HepG2 (cell line): Measurements from ENCODE around the gene STIM1. TPM values are rescaled to one million over a fixed set of nuclear protein-coding genes. Genes with fewer than 3 reads are reported as not detected.

Experiments used
- ATAC-seq: fragments of 200-7000 bp; cut with Tn5 transposase; 3 replicates; pipeline ENCODE4 v1.9.1; 2020; ENCODE audit warnings: mild to moderate bottlenecking, moderate library complexity
- BruUV-seq: library from RNA; stranded (reverse); fragments of 400-500 nt; replicated peaks from 2 replicates; lab custom pipeline; 2021; lab: Mats Ljungman, UMichigan
- CTCF ChIA-PET: fragments of 300-600 bp; formaldehyde crosslinking; extraction: SDS; loops from one replicate; lab custom pipeline; 2021; ENCODE audit warnings: low total read pairs, inconsistent platforms, low intra/inter-chr PET ratio; lab: Yijun Ruan, JAX
- POLR2A ChIA-PET: fragments of 350-600 bp; sonication (Branson Sonifier 250); formaldehyde crosslinking; loops from one replicate; lab custom pipeline; 2020; ENCODE audit warnings: antibody characterized with exemption, inconsistent platforms; lab: Yijun Ruan, JAX
- DNase-seq: peaks from one replicate; pipeline ENCODE4 v3.0.0-alpha.2; 2015; ENCODE audit warnings: low spot score
- FAIRE-seq: peaks from 3 replicates; lab custom pipeline; 2011; peaks lifted over from hg19 to GRCh38; lab: Jason Lieb, UNC
- H2AFZ ChIP-seq: one replicate; pipeline ENCODE4 v1.6.1; 2011; ENCODE audit warnings: low read length, inconsistent platforms
- H3K27ac ChIP-seq: fragments of 300-600 bp; 3 replicates; pipeline ENCODE4 v1.8.0; 2011; ENCODE audit warnings: mixed run types, mild to moderate bottlenecking, mixed read lengths, low read length, inconsistent platforms; ENCODE audit not compliant: insufficient read depth; ENCODE audit errors: extremely low read length
- H3K27me3 ChIP-seq, 2 experiments: fragments of 200-600 bp in 1 of 2; 2 replicates in 1 of 2; 3 replicates in 1 of 2; pipeline versions ENCODE4 v1.6.0 to v1.8.0; 2011; ENCODE audit warnings: low read length in 2 of 2, mild to moderate bottlenecking in 2 of 2, moderate library complexity in 2 of 2, inconsistent platforms in 1 of 2; ENCODE audit not compliant: insufficient read depth in 2 of 2, control insufficient read depth in 1 of 2
- H3K36me3 ChIP-seq, 2 experiments: fragments of 200-600 bp in 1 of 2; replicated peaks in 1 of 2; 2 replicates in 1 of 2; 3 replicates in 1 of 2; pipeline versions ENCODE4 v1.5.1 to v1.8.0; 2011; ENCODE audit warnings: low read length in 2 of 2, inconsistent platforms in 1 of 2; ENCODE audit not compliant: insufficient read depth in 2 of 2, control insufficient read depth in 1 of 2
- H3K4me1 ChIP-seq: 2 replicates; pipeline ENCODE4 v1.5.1; 2012; ENCODE audit warnings: low read length, inconsistent platforms; ENCODE audit not compliant: insufficient read depth
- H3K4me2 ChIP-seq: 2 replicates; pipeline ENCODE4 v1.6.0; 2011; ENCODE audit warnings: low read depth, low read length, inconsistent platforms
- H3K4me3 ChIP-seq, 3 experiments: fragments of 200-600 bp in 1 of 3; sonication (generic), shearing (Covaris generic) in 1 of 3; replicated peaks in 1 of 3; 2 replicates each; pipeline ENCODE4 v1.5.1; 2011 to 2016; ENCODE audit warnings: low read length in 3 of 3, inconsistent platforms in 2 of 3, low read depth in 2 of 3, mild to moderate bottlenecking in 2 of 3, control low read depth in 1 of 3, mixed read lengths in 1 of 3; ENCODE audit not compliant: insufficient read depth in 1 of 3
- H3K79me2 ChIP-seq: one replicate; pipeline ENCODE4 v1.6.1; 2011; ENCODE audit warnings: low read length, inconsistent platforms; ENCODE audit not compliant: insufficient read depth
- H3K9ac ChIP-seq: 2 replicates; pipeline ENCODE4 v1.6.0; 2011; ENCODE audit warnings: mild to moderate bottlenecking, low read depth, low read length, inconsistent platforms; ENCODE audit not compliant: insufficient read depth
- H3K9me3 ChIP-seq: 2 replicates; pipeline ENCODE4 v1.5.1; 2012; ENCODE audit warnings: mild to moderate bottlenecking, low read length
- H4K20me1 ChIP-seq: 2 replicates; pipeline ENCODE4 v1.6.0; 2011; ENCODE audit warnings: inconsistent platforms, mild to moderate bottlenecking, low read length, moderate library complexity; ENCODE audit not compliant: insufficient read depth
- HNF4A ChIP-seq: sonication (generic); formaldehyde crosslinking; IDR thresholded peaks from 2 replicates; pipeline ENCODE4 v1.4.0; 2020; ENCODE audit warnings: missing genetic modification reagents
- MLLT10 ChIP-seq: sonication (generic); formaldehyde crosslinking; IDR thresholded peaks from 2 replicates; pipeline ENCODE4 v1.4.0; 2020; ENCODE audit warnings: missing genetic modification reagents
- MXI1 ChIP-seq: IDR thresholded peaks from 3 replicates; pipeline ENCODE4 v1.6.1; 2012; ENCODE audit warnings: low read depth, low read length, inconsistent platforms, borderline replicate concordance
- STAG1 ChIP-seq: sonication (generic); formaldehyde crosslinking; IDR thresholded peaks from 2 replicates; pipeline ENCODE4 v1.4.0; 2020; ENCODE audit warnings: missing genetic modification reagents
- ZNF326 ChIP-seq: sonication (generic); formaldehyde crosslinking; IDR thresholded peaks from 2 replicates; pipeline ENCODE4 v1.4.0; 2020; ENCODE audit warnings: missing genetic modification reagents, borderline replicate concordance
- ZNF44 ChIP-seq: sonication (generic); formaldehyde crosslinking; IDR thresholded peaks from 2 replicates; pipeline ENCODE4 v1.5.1; 2020; ENCODE audit warnings: mild to moderate bottlenecking, missing genetic modification reagents
- WGBS: methylation state at CpG from one replicate; pipeline ENCODE4 v1.1.6; 2017; ENCODE audit warnings: low lambda C conversion rate; 5-methylcytosine and 5-hydroxymethylcytosine counted together
- in situ Hi-C: cut with HindIII; loops from 2 replicates; pipeline ENCODE4 v1.10.0; 2017; ENCODE audit warnings: low pct_unique_long_range_greater_than_20kb; ENCODE audit not compliant: extremely low pct_ligation_motif_present
- intact Hi-C: fragments of 100-400 bp; cut with micrococcal nuclease; formaldehyde crosslinking; loops from one replicate; pipeline ENCODE4 v1.10.0; 2022; ENCODE audit not compliant: unreplicated experiment
- polyA plus RNA-seq, 8 experiments: library from polyadenylated mRNA; depleted of rRNA in 3 of 8; stranded (reverse) in 7 of 8; unstranded in 1 of 8; fragments of >200 nt; fragmentation: Illumina TruSeq in 4 of 8; extraction: Trizol in 4 of 8; gene quantifications; 2 replicates each; pipeline versions ENCODE4 v1.2.1 to v1.2.3, GENCODE V29; 2011 to 2016; ENCODE audit warnings: low read depth in 4 of 8, missing spikeins in 1 of 8, mixed read lengths in 1 of 8; ENCODE audit not compliant: insufficient read depth in 1 of 8
- total RNA-seq, 5 experiments: library from RNA; depleted of rRNA; stranded (reverse); fragments of >200 nt; fragmentation: Illumina TruSeq; extraction: Trizol; gene quantifications; 2 replicates each; pipeline ENCODE4 v1.2.3, GENCODE V29; 2016; ENCODE audit warnings: low read depth in 1 of 5
- TF ChIP-seq, protein P1 (sequence below): sonication (generic); formaldehyde crosslinking; IDR thresholded peaks from 2 replicates; pipeline ENCODE4 v1.4.0; 2020; ENCODE audit warnings: missing genetic modification reagents
- TF ChIP-seq, protein P2 (sequence below): sonication (generic); formaldehyde crosslinking; IDR thresholded peaks from 2 replicates; pipeline ENCODE4 v1.4.0; 2020; ENCODE audit warnings: low read depth, mild to moderate bottlenecking, missing genetic modification reagents
- TF ChIP-seq, protein P3 (sequence below): sonication (generic); formaldehyde crosslinking; IDR thresholded peaks from 2 replicates; pipeline ENCODE4 v1.5.0; 2020; ENCODE audit warnings: mild to moderate bottlenecking, missing genetic modification reagents, moderate library complexity
- TF ChIP-seq, protein P4 (sequence below): sonication (generic); formaldehyde crosslinking; IDR thresholded peaks from 2 replicates; pipeline ENCODE4 v1.4.0; 2020; ENCODE audit warnings: mild to moderate bottlenecking, missing genetic modification reagents

Gene STIM1
- total and polyA plus RNA-seq, 2 of the 13 experiments (the other 11 are each of a cell fraction or from before 2014, with no cell fraction given): 19.2 to 28.5 TPM

DNA sequence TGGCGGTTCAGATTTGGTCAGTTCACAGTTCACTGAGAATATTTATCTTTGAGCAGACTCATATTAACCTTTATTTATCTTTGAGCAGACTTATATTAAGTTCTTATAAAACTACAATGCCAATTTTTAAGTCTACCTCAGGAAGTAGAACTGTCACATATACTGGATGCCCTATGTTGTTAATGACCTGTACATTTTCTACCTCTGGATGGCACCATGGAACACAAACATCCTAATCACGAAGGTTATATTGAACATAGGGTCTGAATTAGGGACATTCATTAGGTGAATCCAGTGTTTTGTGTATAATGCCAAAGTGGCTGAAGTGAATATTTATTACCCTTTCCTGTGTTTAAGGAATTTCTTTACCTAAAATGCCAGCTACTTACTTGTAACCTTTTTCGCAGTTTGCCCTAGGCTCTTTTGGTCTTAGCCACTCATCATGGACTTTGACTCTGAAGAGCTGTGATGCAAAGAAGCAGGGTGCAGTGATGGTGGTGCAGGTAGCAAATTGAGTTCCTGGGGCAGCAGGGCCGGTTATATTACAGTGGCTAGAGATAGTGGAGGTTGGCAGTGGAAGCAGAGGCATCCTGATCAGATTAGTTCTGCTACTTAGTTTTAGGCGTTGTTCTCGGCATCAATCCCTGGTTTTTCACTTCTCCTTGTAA is 71.8 kb downstream of the STIM1 start:
- Histone ChIP-seq H3K9me3 (no peaks in the 10 kb centered on the region), H3K27me3 (no peaks in the 10 kb centered on the region), H3K79me2 (peaks cover 10% of the 10 kb centered on the region), H3K4me3 (no peak overlapping the region), H3K4me1 (peaks cover 49% of the 10 kb centered on the region), H3K27ac (peak overlapping the region; percentile 10), H4K20me1 (no peaks in the 10 kb centered on the region), H3K36me3 (peaks cover 0 to 1% of the 10 kb centered on the region in 2 experiments; a peak in 1 of 5 replicates), H3K4me2 (no peak overlapping the region), H2AFZ (no peak overlapping the region), H3K9ac (no peak overlapping the region)
- in situ Hi-C loops (no loop called here), intact Hi-C loops (no loop called here)
- POLR2A ChIA-PET: interaction anchor here (0.7 to 1.9 kb wide), 2 partner anchors 22 to 73 kb away, joined by 3 to 5 read pairs; no protein-coding TSS in a partner anchor
- CTCF ChIA-PET: no interaction called here
- no peak for FAIRE-seq
- no peak for ATAC-seq
- WGBS: 86% methylated on average over 6 of the region's 6 CpGs
- no TSS peak for BruUV-seq
- DNase-seq: no peak
- TF ChIP-seq, protein P1, sequence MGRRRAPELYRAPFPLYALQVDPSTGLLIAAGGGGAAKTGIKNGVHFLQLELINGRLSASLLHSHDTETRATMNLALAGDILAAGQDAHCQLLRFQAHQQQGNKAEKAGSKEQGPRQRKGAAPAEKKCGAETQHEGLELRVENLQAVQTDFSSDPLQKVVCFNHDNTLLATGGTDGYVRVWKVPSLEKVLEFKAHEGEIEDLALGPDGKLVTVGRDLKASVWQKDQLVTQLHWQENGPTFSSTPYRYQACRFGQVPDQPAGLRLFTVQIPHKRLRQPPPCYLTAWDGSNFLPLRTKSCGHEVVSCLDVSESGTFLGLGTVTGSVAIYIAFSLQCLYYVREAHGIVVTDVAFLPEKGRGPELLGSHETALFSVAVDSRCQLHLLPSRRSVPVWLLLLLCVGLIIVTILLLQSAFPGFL: no peak
- TF ChIP-seq HNF4A (CRISPR knock-in tag): peak; percentile 50
- TF ChIP-seq ZNF44 (CRISPR knock-in tag): no peak
- TF ChIP-seq, protein P2, sequence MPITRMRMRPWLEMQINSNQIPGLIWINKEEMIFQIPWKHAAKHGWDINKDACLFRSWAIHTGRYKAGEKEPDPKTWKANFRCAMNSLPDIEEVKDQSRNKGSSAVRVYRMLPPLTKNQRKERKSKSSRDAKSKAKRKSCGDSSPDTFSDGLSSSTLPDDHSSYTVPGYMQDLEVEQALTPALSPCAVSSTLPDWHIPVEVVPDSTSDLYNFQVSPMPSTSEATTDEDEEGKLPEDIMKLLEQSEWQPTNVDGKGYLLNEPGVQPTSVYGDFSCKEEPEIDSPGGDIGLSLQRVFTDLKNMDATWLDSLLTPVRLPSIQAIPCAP: no peak
- TF ChIP-seq, protein P3, sequence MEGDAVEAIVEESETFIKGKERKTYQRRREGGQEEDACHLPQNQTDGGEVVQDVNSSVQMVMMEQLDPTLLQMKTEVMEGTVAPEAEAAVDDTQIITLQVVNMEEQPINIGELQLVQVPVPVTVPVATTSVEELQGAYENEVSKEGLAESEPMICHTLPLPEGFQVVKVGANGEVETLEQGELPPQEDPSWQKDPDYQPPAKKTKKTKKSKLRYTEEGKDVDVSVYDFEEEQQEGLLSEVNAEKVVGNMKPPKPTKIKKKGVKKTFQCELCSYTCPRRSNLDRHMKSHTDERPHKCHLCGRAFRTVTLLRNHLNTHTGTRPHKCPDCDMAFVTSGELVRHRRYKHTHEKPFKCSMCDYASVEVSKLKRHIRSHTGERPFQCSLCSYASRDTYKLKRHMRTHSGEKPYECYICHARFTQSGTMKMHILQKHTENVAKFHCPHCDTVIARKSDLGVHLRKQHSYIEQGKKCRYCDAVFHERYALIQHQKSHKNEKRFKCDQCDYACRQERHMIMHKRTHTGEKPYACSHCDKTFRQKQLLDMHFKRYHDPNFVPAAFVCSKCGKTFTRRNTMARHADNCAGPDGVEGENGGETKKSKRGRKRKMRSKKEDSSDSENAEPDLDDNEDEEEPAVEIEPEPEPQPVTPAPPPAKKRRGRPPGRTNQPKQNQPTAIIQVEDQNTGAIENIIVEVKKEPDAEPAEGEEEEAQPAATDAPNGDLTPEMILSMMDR (CRISPR knock-in tag): 0 out of 2 replicates have a peak, but pooled peaks have one; percentile 15
- TF ChIP-seq MLLT10 (CRISPR knock-in tag): no peak
- no peak for TF ChIP-seq ZNF326 (CRISPR knock-in tag)
- TF ChIP-seq, protein P4, sequence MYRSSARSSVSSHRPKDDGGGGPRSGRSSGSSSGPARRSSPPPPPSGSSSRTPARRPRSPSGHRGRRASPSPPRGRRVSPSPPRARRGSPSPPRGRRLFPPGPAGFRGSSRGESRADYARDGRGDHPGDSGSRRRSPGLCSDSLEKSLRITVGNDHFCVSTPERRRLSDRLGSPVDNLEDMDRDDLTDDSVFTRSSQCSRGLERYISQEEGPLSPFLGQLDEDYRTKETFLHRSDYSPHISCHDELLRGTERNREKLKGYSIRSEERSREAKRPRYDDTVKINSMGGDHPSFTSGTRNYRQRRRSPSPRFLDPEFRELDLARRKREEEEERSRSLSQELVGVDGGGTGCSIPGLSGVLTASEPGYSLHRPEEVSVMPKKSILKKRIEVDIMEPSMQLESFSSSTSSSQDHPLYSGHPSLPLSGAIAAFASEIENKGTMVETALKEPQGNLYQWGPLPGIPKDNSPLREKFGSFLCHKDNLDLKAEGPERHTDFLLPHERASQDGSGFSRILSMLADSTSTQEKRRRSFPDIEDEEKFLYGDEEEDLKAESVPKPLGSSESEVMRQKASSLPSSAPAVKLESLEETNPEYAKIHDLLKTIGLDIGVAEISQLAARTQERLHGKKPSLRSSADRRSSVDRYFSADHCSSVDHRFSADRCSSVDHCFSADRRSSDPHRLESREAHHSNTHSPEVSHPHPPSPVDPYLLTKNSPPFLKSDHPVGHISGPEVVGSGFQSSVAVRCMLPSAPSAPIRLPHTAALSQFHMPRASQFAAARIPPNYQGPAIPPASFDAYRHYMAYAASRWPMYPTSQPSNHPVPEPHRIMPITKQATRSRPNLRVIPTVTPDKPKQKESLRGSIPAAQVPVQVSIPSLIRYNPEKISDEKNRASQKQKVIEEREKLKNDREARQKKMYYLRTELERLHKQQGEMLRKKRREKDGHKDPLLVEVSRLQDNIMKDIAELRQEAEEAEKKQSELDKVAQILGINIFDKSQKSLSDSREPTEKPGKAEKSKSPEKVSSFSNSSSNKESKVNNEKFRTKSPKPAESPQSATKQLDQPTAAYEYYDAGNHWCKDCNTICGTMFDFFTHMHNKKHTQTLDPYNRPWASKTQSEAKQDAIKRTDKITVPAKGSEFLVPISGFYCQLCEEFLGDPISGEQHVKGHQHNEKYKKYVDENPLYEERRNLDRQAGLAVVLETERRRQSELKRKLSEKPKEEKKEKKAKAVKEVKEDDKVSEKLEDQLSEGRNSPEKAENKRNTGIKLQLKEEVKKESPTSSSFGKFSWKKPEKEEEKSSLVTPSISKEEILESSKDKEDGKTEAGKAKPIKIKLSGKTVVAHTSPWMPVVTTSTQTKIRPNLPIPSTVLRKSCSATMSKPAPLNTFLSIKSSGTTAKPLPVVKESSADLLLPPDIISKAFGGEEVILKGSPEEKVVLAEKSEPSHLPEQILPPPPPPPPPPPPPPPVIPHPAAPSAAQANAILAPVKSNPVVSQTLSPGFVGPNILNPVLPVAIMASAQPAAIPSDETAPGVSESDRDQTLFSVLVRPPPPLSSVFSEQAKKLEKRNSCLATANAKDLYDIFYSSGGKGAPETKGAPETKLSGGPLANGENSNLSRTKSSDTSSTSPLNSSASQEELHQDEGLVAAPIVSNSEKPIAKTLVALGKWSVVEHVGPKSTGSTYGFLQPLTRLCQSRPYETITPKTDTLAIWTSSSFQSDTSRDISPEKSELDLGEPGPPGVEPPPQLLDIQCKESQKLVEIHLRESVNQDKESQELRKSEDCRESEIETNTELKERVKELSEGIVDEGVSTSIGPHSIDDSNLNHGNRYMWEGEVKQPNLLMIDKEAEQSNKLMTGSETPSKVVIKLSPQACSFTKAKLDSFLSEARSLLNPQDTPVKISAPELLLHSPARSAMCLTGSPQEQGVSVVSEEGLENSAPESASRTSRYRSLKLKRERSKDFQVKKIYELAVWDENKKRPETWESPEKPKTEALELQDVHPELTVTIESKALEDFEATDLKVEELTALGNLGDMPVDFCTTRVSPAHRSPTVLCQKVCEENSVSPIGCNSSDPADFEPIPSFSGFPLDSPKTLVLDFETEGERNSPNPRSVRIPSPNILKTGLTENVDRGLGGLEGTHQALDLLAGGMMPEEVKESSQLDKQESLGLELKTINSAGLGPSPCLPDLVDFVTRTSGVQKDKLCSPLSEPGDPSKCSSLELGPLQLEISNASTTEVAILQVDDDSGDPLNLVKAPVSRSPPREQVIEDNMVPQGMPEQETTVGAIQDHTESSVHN (CRISPR knock-in tag): no peak
- TF ChIP-seq MXI1: no peak
- peak; percentile 27; the same call in 1 of the 2 replicates for TF ChIP-seq STAG1 (CRISPR knock-in tag)
